Measurements from ENCODE around the gene CARD9.
A peak's percentile ranks its signal among the peaks of the same experiment; 100 is the strongest.

Gene CARD9

GRCh38 chr9:136379891-136380290, 6.4 kb upstream of the CARD9 start:
- DNase-seq = no peak

GRCh38 chr9:136379401-136379800, 5.9 kb upstream of the CARD9 start:
- DNase-seq = no peak

- DNase-seq = no peak
These were observed 5.5 kb upstream of the CARD9 start for GRCh38 chr9:136379003-136379287.

- no peak for DNase-seq
These were observed 4.9 kb upstream of the CARD9 start for GRCh38 chr9:136378170-136379002.

- DNase-seq = no peak
These were observed 4.1 kb upstream of the CARD9 start for GRCh38 chr9:136377341-136378169.

GRCh38 chr9:136376457-136376856, 3.0 kb upstream of the CARD9 start:
- DNase-seq = no peak

- no peak for DNase-seq
These were observed 1.6 kb upstream of the CARD9 start for GRCh38 chr9:136375096-136375495.

- no peak for DNase-seq
These were observed 710 bp upstream of the CARD9 start for GRCh38 chr9:136374183-136374575.

- peak; percentile 8 for DNase-seq
These were observed 739 bp downstream of the CARD9 start for GRCh38 chr9:136372561-136373299.

- no peak for DNase-seq
These were observed 1.5 kb downstream of the CARD9 start for GRCh38 chr9:136372006-136372405.

- no peak for DNase-seq
These were observed 2.0 kb downstream of the CARD9 start for GRCh38 chr9:136371533-136371880.

- DNase-seq = no peak
These were observed 2.6 kb downstream of the CARD9 start for GRCh38 chr9:136370687-136371532.

- no peak for DNase-seq
These were observed 3.4 kb downstream of the CARD9 start for GRCh38 chr9:136370037-136370436.

GRCh38 chr9:136368190-136368589, 5.3 kb downstream of the CARD9 start:
- no peak for DNase-seq

- DNase-seq = no peak
These were observed 5.9 kb downstream of the CARD9 start for GRCh38 chr9:136367296-136368145.

GRCh38 chr9:136366826-136367225, 6.6 kb downstream of the CARD9 start:
- no peak for DNase-seq

GRCh38 chr9:136365775-136366222, 7.7 kb downstream of the CARD9 start:
- DNase-seq = no peak

- DNase-seq = no peak
These were observed 8.3 kb downstream of the CARD9 start for GRCh38 chr9:136364942-136365774.

GRCh38 chr9:136363949-136364748, 9.3 kb downstream of the CARD9 start:
- DNase-seq = no peak

Data from KG1 (cell line).